Neuron (in vitro differentiated cells): ENCODE measurements around the gene CGAS.
"Not testable (repeated sequence)": the region's sequence is repeated elsewhere in the genome, so short reads cannot be mapped to it uniquely, and the experiment has no call there.

Experiments
- H2AFZ ChIP-seq: one replicate; pipeline ENCODE4 v1.6.1; 2013; ENCODE audit warnings: low read depth, mild to moderate bottlenecking, inconsistent platforms, low read length, moderate library complexity
- H3K27me3 ChIP-seq: one replicate; pipeline ENCODE4 v1.6.1; 2013; ENCODE audit warnings: low read length; ENCODE audit not compliant: insufficient read depth
- H3K36me3 ChIP-seq: one replicate; pipeline ENCODE4 v1.6.1; 2013; ENCODE audit warnings: low read length; ENCODE audit not compliant: insufficient read depth
- H3K4me1 ChIP-seq: one replicate; pipeline ENCODE4 v1.6.1; 2013; ENCODE audit warnings: low read length; ENCODE audit not compliant: insufficient read depth
- H3K4me3 ChIP-seq: 2 replicates; pipeline ENCODE4 v1.5.1; 2013; ENCODE audit warnings: mild to moderate bottlenecking, low read length, moderate library complexity
- H3K9me3 ChIP-seq: one replicate; pipeline ENCODE4 v1.6.1; 2013; ENCODE audit warnings: low read length

The CGAS gene

GRCh38 chr6:73451223-73452106 is 632 bp downstream of the CGAS start:
- no peaks in the 10 kb centered on the region for H3K27me3 ChIP-seq
- no peaks in the 10 kb centered on the region for H3K4me1 ChIP-seq
- peak overlapping the region; percentile 12 for H2AFZ ChIP-seq
- H3K36me3 ChIP-seq, result no peaks in the 10 kb centered on the region
- H3K9me3 ChIP-seq, result no peaks in the 10 kb centered on the region
- no peak overlapping the region for H3K4me3 ChIP-seq

- Histone ChIP-seq H3K27me3 (no peaks in the 10 kb centered on the region), H3K36me3 (no peaks in the 10 kb centered on the region), H3K4me3 (no peak overlapping the region), H3K9me3 (no peaks in the 10 kb centered on the region), H2AFZ (no peak overlapping the region), H3K4me1 (no peaks in the 10 kb centered on the region)
Measured at GRCh38 chr6:73443555-73443954, 8.5 kb downstream of the CGAS start.

DNA sequence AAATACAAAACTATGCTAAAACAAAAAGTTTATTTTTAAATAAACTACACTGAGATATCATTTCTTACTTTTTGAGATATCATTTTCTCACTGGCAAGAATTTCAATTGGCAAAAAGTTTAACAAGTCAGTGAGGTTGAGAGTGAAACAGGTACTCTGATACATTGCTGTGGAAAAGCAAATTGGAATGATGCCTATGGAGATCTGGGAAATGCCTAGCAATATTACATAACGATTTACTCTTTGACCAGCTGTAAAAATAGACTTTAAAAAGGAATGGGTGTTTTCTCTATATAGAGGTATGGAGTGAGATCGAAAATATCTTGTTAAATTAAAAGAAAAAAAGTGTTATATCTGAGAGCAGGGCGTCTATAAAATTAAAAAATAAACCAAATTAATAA is 16.9 kb downstream of the CGAS start:
- Histone ChIP-seq H2AFZ (no peak overlapping the region), H3K4me1 (no peaks in the 10 kb centered on the region), H3K4me3 (no peak overlapping the region), H3K9me3 (no peaks in the 10 kb centered on the region), H3K27me3 (no peaks in the 10 kb centered on the region), H3K36me3 (no peaks in the 10 kb centered on the region)

DNA sequence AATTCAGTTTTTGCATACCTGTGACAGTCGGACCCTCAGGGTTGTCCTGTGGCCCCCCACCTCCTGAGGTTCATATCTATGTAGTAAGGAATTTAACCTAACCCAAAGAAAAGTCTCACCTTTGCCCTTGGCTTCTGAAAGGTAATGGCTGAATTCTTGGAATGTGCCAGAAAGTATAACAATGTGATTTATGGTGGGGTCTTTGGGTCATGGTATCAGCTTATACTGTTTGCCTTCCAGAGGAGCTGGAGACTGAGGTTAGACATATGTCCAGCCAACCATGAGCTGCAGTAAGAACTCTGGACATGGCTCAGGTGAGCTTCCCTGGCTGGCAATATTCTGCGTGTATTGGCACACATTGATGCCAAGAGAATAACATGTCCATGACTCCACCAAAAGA is 30.6 kb downstream of the CGAS start:
- no peak overlapping the region for H2AFZ ChIP-seq
- H3K4me3 ChIP-seq, result no peak overlapping the region
- no peaks in the 10 kb centered on the region for H3K4me1 ChIP-seq
- H3K27me3 ChIP-seq, result no peaks in the 10 kb centered on the region
- H3K36me3 ChIP-seq, result no peaks in the 10 kb centered on the region
- H3K9me3 ChIP-seq, result no peaks in the 10 kb centered on the region

- Histone ChIP-seq H3K36me3 (no peaks in the 10 kb centered on the region), H3K4me3 (no peak overlapping the region), H3K4me1 (no peaks in the 10 kb centered on the region), H3K9me3 (no peaks in the 10 kb centered on the region), H2AFZ (no peak overlapping the region), H3K27me3 (no peaks in the 10 kb centered on the region)
Measured at GRCh38 chr6:73418081-73418741, 33.9 kb downstream of the CGAS start.

DNA sequence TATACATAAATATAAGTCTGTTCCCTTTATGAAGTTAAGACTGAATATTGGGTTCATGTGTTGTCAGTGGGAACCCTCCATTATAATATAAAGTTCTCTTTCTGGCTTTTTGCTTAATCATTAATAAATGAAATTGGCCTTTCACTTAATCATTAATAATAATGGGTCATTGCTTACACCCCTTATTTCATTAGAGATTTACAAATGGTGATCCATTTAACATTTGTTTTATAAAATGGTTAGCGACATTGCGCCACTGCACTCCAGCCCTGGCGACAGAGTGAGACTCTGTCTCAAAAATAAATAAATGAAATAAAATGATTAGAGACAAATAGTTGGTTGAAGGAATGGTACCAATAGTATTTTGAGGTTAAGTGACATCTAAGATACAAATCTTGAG is 39.0 kb downstream of the CGAS start:
- no peak overlapping the region for H2AFZ ChIP-seq
- no peaks in the 10 kb centered on the region for H3K9me3 ChIP-seq
- H3K4me1 ChIP-seq, result no peaks in the 10 kb centered on the region

DNA sequence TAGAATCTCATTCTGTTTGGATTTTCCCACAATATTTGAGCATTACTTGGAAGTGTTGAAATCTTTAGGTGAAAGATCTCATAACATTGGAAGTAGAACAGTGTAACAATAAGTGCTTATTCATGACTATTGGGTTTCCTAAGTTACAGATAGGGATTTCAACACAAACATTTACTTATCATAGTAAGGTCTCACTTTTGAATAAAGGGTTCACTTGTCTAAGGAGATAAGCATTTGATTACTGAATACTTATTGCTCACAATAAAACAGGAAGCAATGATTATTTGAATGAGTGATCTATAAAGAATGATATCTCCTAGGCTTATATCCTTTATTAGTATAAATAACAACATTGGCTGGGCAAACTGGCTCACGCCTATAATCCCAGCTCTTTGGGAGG is 42.7 kb downstream of the CGAS start:
- Histone ChIP-seq H3K4me1 (no peaks in the 10 kb centered on the region), H3K27me3 (peaks cover 2% of the 10 kb centered on the region), H3K9me3 (no peaks in the 10 kb centered on the region), H3K36me3 (no peaks in the 10 kb centered on the region), H2AFZ (no peak overlapping the region), H3K4me3 (no peak overlapping the region)

More for the DNA sequence above, 39.0 kb downstream of the CGAS start:
- Histone ChIP-seq H3K4me3 (no peak overlapping the region), H3K36me3 (no peaks in the 10 kb centered on the region), H3K27me3 (no peaks in the 10 kb centered on the region)

- no peaks in the 10 kb centered on the region for H3K9me3 ChIP-seq
- H2AFZ ChIP-seq, result no peak overlapping the region
- peaks cover 2% of the 10 kb centered on the region for H3K27me3 ChIP-seq
- H3K4me1 ChIP-seq, result no peaks in the 10 kb centered on the region
- H3K4me3 ChIP-seq, result no peak overlapping the region
- H3K36me3 ChIP-seq, result no peaks in the 10 kb centered on the region
Measured at GRCh38 chr6:73400656-73401055, 51.4 kb downstream of the CGAS start.

DNA sequence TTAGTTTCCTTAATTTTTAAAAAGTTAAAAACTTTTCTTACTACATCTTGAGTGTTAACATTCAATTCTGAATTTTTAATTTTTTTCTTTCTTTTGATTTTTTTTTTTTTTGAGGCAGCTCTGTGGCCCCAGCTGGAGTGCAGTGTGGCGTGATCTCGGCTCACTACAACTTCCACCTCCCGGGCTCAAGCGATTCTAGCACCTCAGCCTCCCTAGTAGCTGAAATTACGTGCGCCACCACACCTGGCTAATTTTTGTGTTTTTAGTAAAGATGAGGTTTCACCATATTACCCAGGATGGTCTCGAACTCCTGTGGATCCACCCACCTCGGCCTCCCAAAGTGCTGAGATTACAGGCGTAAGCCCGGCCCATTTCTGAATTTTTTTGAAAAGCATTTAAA is 56.2 kb downstream of the CGAS start:
- no peak overlapping the region for H3K4me3 ChIP-seq
- no peaks in the 10 kb centered on the region for H3K9me3 ChIP-seq
- no peaks in the 10 kb centered on the region for H3K4me1 ChIP-seq
- no peak overlapping the region for H2AFZ ChIP-seq
- no peaks in the 10 kb centered on the region for H3K27me3 ChIP-seq
- H3K36me3 ChIP-seq, result no peaks in the 10 kb centered on the region

- Histone ChIP-seq H3K27me3 (no peaks in the 10 kb centered on the region), H3K36me3 (no peaks in the 10 kb centered on the region), H3K4me3 (no peak within 1 kb of the TSS), H3K4me1 (no peaks in the 10 kb centered on the region), H2AFZ (no peak within 1 kb of the TSS), H3K9me3 (no peaks in the 10 kb centered on the region)
Measured at GRCh38 chr6:73394577-73395354, 57.3 kb downstream of the CGAS start, which contains the start of gene DDX43. TSS of gene DDX43 (plus strand) at chr6:73394828. CDS start at chr6:73394906, 78 bp downstream.

GRCh38 chr6:73393278-73393677 is 58.8 kb downstream of the CGAS start:
- H3K27me3 ChIP-seq, result no peaks in the 10 kb centered on the region
- H3K4me1 ChIP-seq, result no peaks in the 10 kb centered on the region
- no peaks in the 10 kb centered on the region for H3K36me3 ChIP-seq
- H2AFZ ChIP-seq, result no peak overlapping the region
- no peak overlapping the region for H3K4me3 ChIP-seq
- H3K9me3 ChIP-seq, result no peaks in the 10 kb centered on the region

GRCh38 chr6:73392188-73392587 is 59.9 kb downstream of the CGAS start:
- H3K4me3 ChIP-seq, H3K4me1 ChIP-seq, H2AFZ ChIP-seq, H3K9me3 ChIP-seq, H3K36me3 ChIP-seq, H3K27me3 ChIP-seq: not testable (repeated sequence)

DNA sequence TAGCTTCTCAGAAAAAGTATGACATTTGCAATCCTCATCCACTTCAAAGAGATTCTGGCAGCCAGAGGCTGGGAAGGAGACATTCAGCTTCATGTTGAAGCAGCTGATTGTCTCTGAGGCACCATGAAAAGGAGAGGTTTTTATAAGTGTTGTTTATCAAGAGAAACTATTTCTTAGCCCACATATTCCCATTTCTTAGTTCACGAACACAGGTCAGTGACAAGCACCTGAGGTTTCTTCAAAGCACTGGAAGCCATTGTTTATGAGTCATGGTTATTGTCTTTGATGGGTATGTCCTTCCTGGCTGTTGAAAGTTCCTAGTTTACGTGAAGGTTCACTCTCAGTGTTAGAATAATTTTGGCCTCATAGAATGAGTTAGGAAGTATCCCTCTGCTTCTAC is 60.4 kb downstream of the CGAS start:
- Histone ChIP-seq H3K27me3 (no peaks in the 10 kb centered on the region), H3K4me3 (no peak overlapping the region), H3K36me3 (no peaks in the 10 kb centered on the region), H3K9me3 (no peaks in the 10 kb centered on the region), H3K4me1 (no peaks in the 10 kb centered on the region), H2AFZ (no peak overlapping the region)
